Osteocyte (in vitro differentiated cells): ENCODE results near the gene FASLG. TPM values are rescaled to one million over a fixed set of nuclear protein-coding genes. Genes with fewer than 3 reads are reported as not detected.

Experiments
- DNase-seq: peaks from one replicate; pipeline ENCODE4 v3.0.0; 2021; ENCODE audit warnings: mixed read lengths; ENCODE audit not compliant: unreplicated experiment; ENCODE audit errors: extremely low spot score
- H3K27ac Mint-ChIP-seq: one replicate; pipeline ENCODE4 v1.8.0; 2021; ENCODE audit warnings: mild to moderate bottlenecking, mixed read lengths; ENCODE audit not compliant: unreplicated experiment
- H3K27me3 Mint-ChIP-seq: one replicate; pipeline ENCODE4 v1.8.0; 2021; ENCODE audit warnings: mixed read lengths; ENCODE audit not compliant: unreplicated experiment
- H3K36me3 Mint-ChIP-seq: one replicate; pipeline ENCODE4 v1.8.0; 2021; ENCODE audit warnings: mixed read lengths; ENCODE audit not compliant: unreplicated experiment
- H3K4me1 Mint-ChIP-seq: one replicate; pipeline ENCODE4 v1.8.0; 2021; ENCODE audit warnings: mixed read lengths; ENCODE audit not compliant: unreplicated experiment
- H3K4me3 Mint-ChIP-seq: one replicate; pipeline ENCODE4 v1.8.0; 2021; ENCODE audit warnings: mild to moderate bottlenecking, moderate library complexity, mixed read lengths; ENCODE audit not compliant: unreplicated experiment
- H3K9me3 Mint-ChIP-seq: one replicate; pipeline ENCODE4 v1.8.0; 2021; ENCODE audit warnings: mixed read lengths; ENCODE audit not compliant: unreplicated experiment
- CTCF ChIP-seq: fragments of 200-600 bp; sonication (generic); IDR thresholded peaks from 2 replicates; pipeline ENCODE4 v1.5.0; 2021; ENCODE audit warnings: antibody characterized with exemption, mild to moderate bottlenecking, moderate library complexity
- total RNA-seq: library from RNA; stranded (reverse); gene quantifications from 2 replicates; pipeline ENCODE4 v1.2.1, GENCODE V29; 2021

FASLG gene
- total RNA-seq, 1 donor from 2014 or later, result not detected

GRCh38 chr1:172653015-172653709 is 5.7 kb upstream of the FASLG start:
- H3K27me3 Mint-ChIP-seq, result no peaks in the 10 kb centered on the region
- TF ChIP-seq CTCF, result no peak
- no peaks in the 10 kb centered on the region for H3K4me1 Mint-ChIP-seq
- no peak for DNase-seq
- H3K4me3 Mint-ChIP-seq, result no peak overlapping the region
- H3K36me3 Mint-ChIP-seq, result no peaks in the 10 kb centered on the region
- H3K27ac Mint-ChIP-seq, result no peak overlapping the region
- no peaks in the 10 kb centered on the region for H3K9me3 Mint-ChIP-seq

- H3K4me3 Mint-ChIP-seq, result no peak overlapping the region
- no peaks in the 10 kb centered on the region for H3K4me1 Mint-ChIP-seq
- H3K36me3 Mint-ChIP-seq, result no peaks in the 10 kb centered on the region
- no peak overlapping the region for H3K27ac Mint-ChIP-seq
- TF ChIP-seq CTCF, result no peak
- no peaks in the 10 kb centered on the region for H3K27me3 Mint-ChIP-seq
- no peaks in the 10 kb centered on the region for H3K9me3 Mint-ChIP-seq
- DNase-seq, result no peak
Measured at GRCh38 chr1:172654535-172654934, 4.4 kb upstream of the FASLG start.

- no peak for TF ChIP-seq CTCF
- H3K4me1 Mint-ChIP-seq, result no peaks in the 10 kb centered on the region
- no peaks in the 10 kb centered on the region for H3K9me3 Mint-ChIP-seq
- H3K36me3 Mint-ChIP-seq, result no peaks in the 10 kb centered on the region
- DNase-seq, result no peak
- H3K4me3 Mint-ChIP-seq, result no peak overlapping the region
- peaks cover 4% of the 10 kb centered on the region for H3K27me3 Mint-ChIP-seq
- H3K27ac Mint-ChIP-seq, result no peak overlapping the region
Measured at GRCh38 chr1:172656576-172656975, 2.3 kb upstream of the FASLG start.

- H3K36me3 Mint-ChIP-seq, result no peaks in the 10 kb centered on the region
- no peak overlapping the region for H3K4me3 Mint-ChIP-seq
- H3K4me1 Mint-ChIP-seq, result no peaks in the 10 kb centered on the region
- H3K27ac Mint-ChIP-seq, result no peak overlapping the region
- no peak for DNase-seq
- no peaks in the 10 kb centered on the region for H3K9me3 Mint-ChIP-seq
- peaks cover 4% of the 10 kb centered on the region for H3K27me3 Mint-ChIP-seq
- no peak for TF ChIP-seq CTCF
Measured at GRCh38 chr1:172657586-172657985, 1.3 kb upstream of the FASLG start.

GRCh38 chr1:172661107-172661506 is 2.2 kb downstream of the FASLG start:
- DNase-seq, result no peak
- TF ChIP-seq CTCF, result no peak
- H3K27me3 Mint-ChIP-seq, result peaks cover 4% of the 10 kb centered on the region
- peaks cover 2% of the 10 kb centered on the region for H3K4me1 Mint-ChIP-seq
- no peak overlapping the region for H3K27ac Mint-ChIP-seq
- H3K4me3 Mint-ChIP-seq, result no peak overlapping the region
- H3K9me3 Mint-ChIP-seq, result no peaks in the 10 kb centered on the region
- no peaks in the 10 kb centered on the region for H3K36me3 Mint-ChIP-seq
